IMR-90 (cell line): ENCODE results near the gene HIRA. TPM values are rescaled to one million over a fixed set of nuclear protein-coding genes. Genes with fewer than 3 reads are reported as not detected.

Experiments
- ATAC-seq: fragments of 200-7000 bp; cut with Tn5 transposase; 2 replicates; pipeline ENCODE4 v1.9.1; 2020; ENCODE audit warnings: low read depth, mild to moderate bottlenecking, moderate library complexity
- Bru-seq: library from RNA; stranded (reverse); fragments of 400-500 nt; gene quantifications from one replicate; lab custom pipeline; 2021; lab: Mats Ljungman, UMichigan
- BruChase-seq, 2 experiments: library from RNA; stranded (reverse); fragments of 400-500 nt; gene quantifications; one replicate each; lab custom pipeline; 2021; lab: Mats Ljungman, UMichigan
- BruUV-seq: library from RNA; stranded (reverse); fragments of 400-500 nt; replicated peaks from 2 replicates; lab custom pipeline; 2021; lab: Mats Ljungman, UMichigan
- CTCF ChIA-PET: fragments of 300-600 bp; formaldehyde crosslinking; extraction: SDS; loops from one replicate; lab custom pipeline; 2021; ENCODE audit warnings: antibody characterized with exemption; lab: Yijun Ruan, JAX
- POLR2A ChIA-PET: fragments of 300-600 bp; sonication (Branson Sonifier 250); formaldehyde crosslinking; loops from one replicate; lab custom pipeline; 2022; ENCODE audit warnings: antibody characterized with exemption; ENCODE audit not compliant: unreplicated experiment; lab: Charles Lee
- DNase-seq: peaks from one replicate; pipeline ENCODE4 v3.0.0; 2013
- H2AFZ ChIP-seq: replicated peaks from 2 replicates; pipeline ENCODE3; 2013; ENCODE audit warnings: low read length, mild to moderate bottlenecking; ENCODE audit not compliant: poor library complexity
- H2AK5ac ChIP-seq: 2 replicates; pipeline ENCODE4 v1.6.1; 2013; ENCODE audit warnings: low read depth, low read length, inconsistent platforms
- H2AK9ac ChIP-seq: replicated peaks from 2 replicates; pipeline ENCODE3; 2013; ENCODE audit warnings: mild to moderate bottlenecking, low read depth, low read length, moderate library complexity; ENCODE audit not compliant: poor library complexity
- H2BK120ac ChIP-seq: 2 replicates; pipeline ENCODE4 v1.6.1; 2013; ENCODE audit warnings: low read depth, low read length, inconsistent platforms
- H2BK15ac ChIP-seq: 3 replicates; pipeline ENCODE4 v1.6.1; 2013; ENCODE audit warnings: low read depth, low read length, inconsistent platforms
- H2BK20ac ChIP-seq: 2 replicates; pipeline ENCODE4 v1.6.1; 2013; ENCODE audit warnings: low read depth, mild to moderate bottlenecking, inconsistent platforms, low read length, moderate library complexity
- H2BK5ac ChIP-seq: 2 replicates; pipeline ENCODE4 v1.6.1; 2013; ENCODE audit warnings: mild to moderate bottlenecking, low read depth, low read length, inconsistent platforms; ENCODE audit not compliant: poor library complexity, severe bottlenecking
- H3K14ac ChIP-seq: replicated peaks from 2 replicates; pipeline ENCODE4 v1.6.1; 2013; ENCODE audit warnings: low read depth, low read length, inconsistent platforms
- H3K18ac ChIP-seq: 2 replicates; pipeline ENCODE4 v1.6.1; 2013; ENCODE audit warnings: low read depth, low read length, control low read depth
- H3K23ac ChIP-seq: 2 replicates; pipeline ENCODE4 v1.6.1; 2013; ENCODE audit warnings: low read depth, low read length, inconsistent platforms
- H3K27ac ChIP-seq: 2 replicates; pipeline ENCODE4 v1.5.1; 2013; ENCODE audit warnings: mild to moderate bottlenecking, control low read depth, low read length; ENCODE audit not compliant: insufficient read depth
- H3K27me3 ChIP-seq: 2 replicates; pipeline ENCODE4 v1.6.1; 2013; ENCODE audit warnings: low read length; ENCODE audit not compliant: control insufficient read depth, insufficient read depth
- H3K36me3 ChIP-seq: 2 replicates; pipeline ENCODE4 v1.6.1; 2013; ENCODE audit warnings: low read length, mixed read lengths; ENCODE audit not compliant: control insufficient read depth, insufficient read depth
- H3K4ac ChIP-seq: 2 replicates; pipeline ENCODE4 v1.6.1; 2013; ENCODE audit warnings: low read depth, low read length, inconsistent platforms
- H3K4me1 ChIP-seq: 2 replicates; pipeline ENCODE4 v1.6.1; 2013; ENCODE audit warnings: low read length, mixed read lengths; ENCODE audit not compliant: control insufficient read depth, insufficient read depth
- H3K4me2 ChIP-seq: 2 replicates; pipeline ENCODE4 v1.6.1; 2013; ENCODE audit warnings: low read depth, mild to moderate bottlenecking, control low read depth, low read length, moderate library complexity
- H3K4me3 ChIP-seq: 2 replicates; pipeline ENCODE4 v1.5.1; 2013; ENCODE audit warnings: low read depth, mild to moderate bottlenecking, control low read depth, low read length, moderate library complexity; ENCODE audit not compliant: insufficient read depth
- H3K56ac ChIP-seq: 2 replicates; pipeline ENCODE4 v1.6.1; 2013; ENCODE audit warnings: low read length, inconsistent platforms; ENCODE audit not compliant: insufficient read depth; ENCODE audit errors: extremely low read depth
- H3K79me1 ChIP-seq, 2 experiments: 2 replicates each; pipeline ENCODE4 v1.6.1; 2013; ENCODE audit warnings: low read length in 2 of 2, inconsistent platforms in 1 of 2, low read depth in 1 of 2
- H3K9ac ChIP-seq: 2 replicates; pipeline ENCODE4 v1.6.1; 2013; ENCODE audit warnings: low read depth, low read length, control low read depth
- H3K9me1 ChIP-seq: 2 replicates; pipeline ENCODE4 v1.6.1; 2013; ENCODE audit warnings: low read length, inconsistent platforms; ENCODE audit not compliant: insufficient read depth
- H3K9me3 ChIP-seq: 2 replicates; pipeline ENCODE4 v1.6.1; 2013; ENCODE audit warnings: low read length; ENCODE audit not compliant: control insufficient read depth, insufficient read depth
- H4K20me1 ChIP-seq: 2 replicates; pipeline ENCODE4 v1.6.1; 2013; ENCODE audit warnings: low read length, inconsistent platforms; ENCODE audit not compliant: insufficient read depth
- H4K5ac ChIP-seq: 2 replicates; pipeline ENCODE4 v1.6.1; 2013; ENCODE audit warnings: mild to moderate bottlenecking, low read depth, low read length, control low read depth
- H4K8ac ChIP-seq, 2 experiments: 2 replicates each; pipeline ENCODE4 v1.6.1; 2013; ENCODE audit warnings: low read depth in 2 of 2, low read length in 2 of 2, control low read depth in 1 of 2, inconsistent platforms in 1 of 2
- H4K91ac ChIP-seq: 2 replicates; pipeline ENCODE4 v1.6.1; 2013; ENCODE audit warnings: low read depth, low read length, inconsistent platforms; ENCODE audit not compliant: insufficient read depth
- BHLHE40 ChIP-seq: fragments of 150-350 bp; IDR thresholded peaks from 2 replicates; pipeline ENCODE4 v1.6.1; 2016; ENCODE audit warnings: mild to moderate bottlenecking, low read depth, low read length
- CEBPB ChIP-seq: IDR thresholded peaks from 2 replicates; pipeline ENCODE4 v1.6.1; 2012; ENCODE audit warnings: low read depth, low read length, improper control_type of control experiment
- CTCF ChIP-seq: conservative IDR thresholded peaks from 2 replicates; pipeline ENCODE4 v1.5.1; 2012; ENCODE audit warnings: mild to moderate bottlenecking, low read depth, low read length, improper control_type of control experiment
- FOS ChIP-seq: fragments of 150-350 bp; IDR thresholded peaks from 2 replicates; pipeline ENCODE4 v1.6.1; 2016; ENCODE audit warnings: low read depth, low read length
- MAFK ChIP-seq: IDR thresholded peaks from 2 replicates; pipeline ENCODE4 v1.6.1; 2012; ENCODE audit warnings: low read depth, low read length, improper control_type of control experiment
- MAZ ChIP-seq: IDR thresholded peaks from 2 replicates; pipeline ENCODE4 v1.6.1; 2012; ENCODE audit warnings: low read depth, mild to moderate bottlenecking, low read length, improper control_type of control experiment, moderate library complexity, borderline replicate concordance
- NFE2L2 ChIP-seq: fragments of 150-350 bp; IDR thresholded peaks from 2 replicates; pipeline ENCODE4 v1.6.1; 2016; ENCODE audit warnings: low read depth, mild to moderate bottlenecking, low read length
- RAD21 ChIP-seq: IDR thresholded peaks from 2 replicates; pipeline ENCODE4 v1.6.1; 2012; ENCODE audit warnings: low read length, improper control_type of control experiment
- RCOR1 ChIP-seq: IDR thresholded peaks from 2 replicates; pipeline ENCODE4 v1.6.1; 2012; ENCODE audit warnings: mild to moderate bottlenecking, low read length, improper control_type of control experiment; ENCODE audit not compliant: insufficient replicate concordance
- RFX5 ChIP-seq: IDR thresholded peaks from 2 replicates; pipeline ENCODE4 v1.8.0; 2012; ENCODE audit warnings: low read depth, mild to moderate bottlenecking, low read length, moderate library complexity
- SMC3 ChIP-seq: fragments of 150-350 bp; IDR thresholded peaks from 2 replicates; pipeline ENCODE4 v1.6.1; 2016; ENCODE audit warnings: low read depth, mild to moderate bottlenecking, antibody characterized with exemption, low read length, moderate library complexity
- USF2 ChIP-seq: fragments of 150-350 bp; IDR thresholded peaks from 2 replicates; pipeline ENCODE4 v1.6.1; 2017; ENCODE audit warnings: mild to moderate bottlenecking, antibody characterized with exemption, low read length, low read depth
- WGBS, 2 experiments: methylation state at CpG; one replicate each; pipeline versions ENCODE4 v1.1.5 to v1.1.7; 2013; ENCODE audit warnings: missing lambda C conversion rate in 2 of 2; ENCODE audit not compliant: insufficient read length in 1 of 2; ENCODE audit errors: extremely low coverage in 2 of 2; 5-methylcytosine and 5-hydroxymethylcytosine counted together
- dilution Hi-C: fragments of 300-500 bp; cut with HindIII; formaldehyde crosslinking; loops from one replicate; pipeline ENCODE4 v1.14.3; 2018; ENCODE audit warnings: low sequenced_read_pairs; ENCODE audit not compliant: unreplicated experiment
- in situ Hi-C: fragments of 300-500 bp; cut with MboI; formaldehyde crosslinking; loops from 3 replicates; pipeline ENCODE4 v1.14.3; 2019; ENCODE audit warnings: low sequenced_read_pairs, inconsistent platforms, mixed read lengths
- intact Hi-C: fragments of 100-400 bp; cut with micrococcal nuclease; formaldehyde crosslinking; loops from 2 replicates; pipeline ENCODE4 v1.10.0; 2022
- long read RNA-seq: library from polyadenylated mRNA; unstranded; transcript quantifications from one replicate; pipeline ENCODE4 v2.0.0, GENCODE V29; 2021; ENCODE audit not compliant: unreplicated experiment
- polyA plus RNA-seq, 3 experiments: library from polyadenylated mRNA; depleted of rRNA; stranded (reverse); fragments of >200 nt; gene quantifications; 2 replicates each; pipeline ENCODE4 v1.2.3, GENCODE V29; 2012; ENCODE audit warnings: low replicate concordance in 1 of 3
- total RNA-seq: library from RNA; depleted of rRNA; stranded (reverse); fragments of >200 nt; gene quantifications from 2 replicates; pipeline ENCODE4 v1.2.3, GENCODE V29; 2012; rRNA removed
- TF ChIP-seq, protein P1 (sequence below): fragments of 150-350 bp; IDR thresholded peaks from 2 replicates; pipeline ENCODE4 v1.6.1; 2016; ENCODE audit warnings: low read depth, mild to moderate bottlenecking, low read length, moderate library complexity, borderline replicate concordance

Gene HIRA
- total RNA-seq = 13.9 and 14.5 TPM in 2 replicates
- polyA plus RNA-seq (2012; rRNA removed) = 22.6 and 24.2 TPM in 2 replicates
- polyA plus RNA-seq (2012; cell fraction: cytosol; rRNA removed) = 13.5 and 19.1 TPM in 2 replicates
- 20.6 and 27.4 TPM in 2 replicates for polyA plus RNA-seq (2012; cell fraction: nucleus; rRNA removed; ENCODE audit: low replicate concordance)
- Bru-seq, nascent RNA = percentile 85 among the genes with signal in this experiment
- percentile 86 among the genes with signal in this experiment for BruChase-seq, experiment 1, labeled RNA remaining after a 6-hour chase
- BruChase-seq, experiment 2, labeled RNA remaining after a 2-hour chase = percentile 84 among the genes with signal in this experiment
- long read RNA-seq, partial matches to known transcripts = 6 of 9 reads
- long read RNA-seq, other reads (novel, unspliced or antisense) = 3 of 9 reads

DNA sequence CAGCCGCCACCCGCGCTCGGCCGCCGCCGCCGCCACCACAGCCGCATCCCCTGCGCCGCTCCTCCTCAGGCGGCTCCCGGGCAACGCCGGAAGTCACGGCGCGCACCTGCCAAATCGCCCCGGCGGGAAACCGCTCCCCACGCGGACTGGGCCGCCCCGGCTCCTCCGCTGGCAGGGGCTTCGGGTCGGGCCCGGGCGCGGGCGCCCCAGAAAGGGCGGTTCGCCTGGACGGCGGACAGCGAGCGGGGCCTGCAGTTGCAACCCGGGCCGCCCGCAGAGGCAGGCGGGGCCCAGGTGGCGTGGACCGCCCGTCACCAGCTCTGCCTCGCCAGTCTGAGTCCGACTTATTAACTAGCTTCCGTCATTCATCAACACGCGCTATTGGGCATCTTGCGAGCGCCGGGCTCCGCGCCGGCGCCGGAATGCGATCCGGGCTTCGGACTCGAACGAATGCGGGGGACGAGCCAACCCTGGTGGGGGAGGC lies at the start of gene HIRA:
Gene HIRA, minus strand, starts transcription at position 85 of the 484 bp plus-strand sequence. CDS start 257 bp downstream, outside the sequence.
- H3K14ac ChIP-seq = peak within 1 kb of the TSS; percentile 99
- H3K4ac ChIP-seq = peak within 1 kb of the TSS; percentile 99
- H3K79me1 ChIP-seq = peaks cover 10 to 67% of the 10 kb centered on the region in 2 experiments; a peak in 3 of 4 replicates
- peak; percentile 66 for DNase-seq
- H3K9me1 ChIP-seq = peaks cover 4% of the 10 kb centered on the region; the same call in 1 of the 2 replicates
- no peaks in the 10 kb centered on the region for H3K9me3 ChIP-seq
- peak within 1 kb of the TSS; percentile 81 for H3K4me3 ChIP-seq
- peak within 1 kb of the TSS; percentile 92 to 99 for H4K8ac ChIP-seq
- peak; percentile 52 for ATAC-seq
- intact Hi-C loops (no loop called here), dilution Hi-C loops (no loop called here), in situ Hi-C loops (no loop called here)
- peak within 1 kb of the TSS; percentile 71; the same call in 1 of the 2 replicates for H2BK120ac ChIP-seq
- peaks cover 29% of the 10 kb centered on the region for H4K20me1 ChIP-seq
- WGBS, 2 experiments = 0% methylated on average over 26 of the region's 66 CpGs; no CpG with 5 or more reads in 1 of the 2 experiments
- POLR2A ChIA-PET = no interaction called here
- peak within 1 kb of the TSS; percentile 93 for H3K9ac ChIP-seq
- H3K18ac ChIP-seq = peak within 1 kb of the TSS; percentile 50
- peaks cover 11% of the 10 kb centered on the region for H3K36me3 ChIP-seq
- peak within 1 kb of the TSS; percentile 96 for H3K4me2 ChIP-seq
- H2AK9ac ChIP-seq = peak within 1 kb of the TSS; percentile 99
- peak within 1 kb of the TSS; percentile 99 for H2AFZ ChIP-seq
- H4K5ac ChIP-seq = peak within 1 kb of the TSS; percentile 86
- H2BK15ac ChIP-seq = no peak within 1 kb of the TSS
- peak within 1 kb of the TSS; percentile 96 for H2BK5ac ChIP-seq
- CTCF ChIA-PET = no interaction called here
- peak within 1 kb of the TSS; percentile 88 for H3K27ac ChIP-seq
- peak within 1 kb of the TSS; percentile 71 for H3K56ac ChIP-seq
- H4K91ac ChIP-seq = peak within 1 kb of the TSS; percentile 90
- peaks cover 3% of the 10 kb centered on the region for H3K4me1 ChIP-seq
- peak within 1 kb of the TSS; percentile 90 for H2AK5ac ChIP-seq
- no peak within 1 kb of the TSS for H2BK20ac ChIP-seq
- H3K27me3 ChIP-seq = no peaks in the 10 kb centered on the region
- BruUV-seq = no TSS peak
- H3K23ac ChIP-seq = peak within 1 kb of the TSS; percentile 99
- TF ChIP-seq FOS (no peak), MAZ (peak; percentile 62; the same call in 1 of the 2 replicates), SMC3 (no peak), BHLHE40 (no peak), CTCF (0 out of 2 replicates have a peak, but pooled peaks have one; percentile 3), RCOR1 (no peak), NFE2L2 (no peak), RAD21 (no peak), CEBPB (no peak), USF2 (peak; percentile 28; the same call in 1 of the 2 replicates), RFX5 (no peak), MAFK (no peak)
- TF ChIP-seq, protein P1, sequence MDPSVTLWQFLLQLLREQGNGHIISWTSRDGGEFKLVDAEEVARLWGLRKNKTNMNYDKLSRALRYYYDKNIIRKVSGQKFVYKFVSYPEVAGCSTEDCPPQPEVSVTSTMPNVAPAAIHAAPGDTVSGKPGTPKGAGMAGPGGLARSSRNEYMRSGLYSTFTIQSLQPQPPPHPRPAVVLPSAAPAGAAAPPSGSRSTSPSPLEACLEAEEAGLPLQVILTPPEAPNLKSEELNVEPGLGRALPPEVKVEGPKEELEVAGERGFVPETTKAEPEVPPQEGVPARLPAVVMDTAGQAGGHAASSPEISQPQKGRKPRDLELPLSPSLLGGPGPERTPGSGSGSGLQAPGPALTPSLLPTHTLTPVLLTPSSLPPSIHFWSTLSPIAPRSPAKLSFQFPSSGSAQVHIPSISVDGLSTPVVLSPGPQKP = no peak
